ENCODE results near the gene LIX1L.

LIX1L gene

DNA sequence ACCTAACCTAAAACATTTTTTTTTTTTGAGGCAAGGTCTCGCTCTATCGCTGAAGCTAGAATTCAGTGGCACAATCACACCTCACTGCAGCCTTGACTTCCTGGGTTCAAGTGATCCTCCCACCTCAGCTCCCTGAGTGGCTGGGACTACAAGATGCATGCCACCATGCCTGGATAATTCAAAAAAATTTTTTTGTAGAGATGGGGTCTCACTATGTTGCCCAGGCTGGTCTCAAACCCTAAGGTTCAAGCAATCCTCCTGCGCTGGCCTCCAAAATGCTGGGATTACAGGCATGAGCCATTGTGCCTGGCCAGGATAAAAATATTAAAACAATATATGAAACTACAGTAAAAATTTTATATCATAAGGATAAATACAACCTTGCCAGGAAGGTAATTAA, 4.9 kb downstream of the LIX1L start:
- Histone ChIP-seq H3F3A (ENCODE audit: insufficient read depth, low read length) (peaks cover 9% of the 10 kb centered on the region; the same call in 1 of the 2 replicates), H3K27ac (ENCODE audit: low read length) (no peak overlapping the region), H3K4me3 (ENCODE audit: low read length) (no peak overlapping the region), H3K79me2 (ENCODE audit: low read length) (no peaks in the 10 kb centered on the region), H3K9ac (ENCODE audit: low read length) (no peak overlapping the region), H3K36me3 (replicated peaks; ENCODE audit: insufficient read depth, low read length) (no peaks in the 10 kb centered on the region), H2AFZ (ENCODE audit: low read length) (no peak overlapping the region), H4K20me1 (ENCODE audit: insufficient read depth, low read length) (no peaks in the 10 kb centered on the region), H3K9me2 (replicated peaks; ENCODE audit: insufficient read depth, low read length) (no peaks in the 10 kb centered on the region), H3K4me2 (ENCODE audit: low read depth, low read length) (no peak overlapping the region), H3K27me3 (replicated peaks; ENCODE audit: insufficient read depth, low read length) (peaks cover 11% of the 10 kb centered on the region), H3K4me1 (ENCODE audit: low read length) (peaks cover 10% of the 10 kb centered on the region), H3K9me3 (replicated peaks; ENCODE audit: insufficient read depth, low read length) (no peaks in the 10 kb centered on the region)
- DNase-seq, result no peak
- TF ChIP-seq, protein P1, sequence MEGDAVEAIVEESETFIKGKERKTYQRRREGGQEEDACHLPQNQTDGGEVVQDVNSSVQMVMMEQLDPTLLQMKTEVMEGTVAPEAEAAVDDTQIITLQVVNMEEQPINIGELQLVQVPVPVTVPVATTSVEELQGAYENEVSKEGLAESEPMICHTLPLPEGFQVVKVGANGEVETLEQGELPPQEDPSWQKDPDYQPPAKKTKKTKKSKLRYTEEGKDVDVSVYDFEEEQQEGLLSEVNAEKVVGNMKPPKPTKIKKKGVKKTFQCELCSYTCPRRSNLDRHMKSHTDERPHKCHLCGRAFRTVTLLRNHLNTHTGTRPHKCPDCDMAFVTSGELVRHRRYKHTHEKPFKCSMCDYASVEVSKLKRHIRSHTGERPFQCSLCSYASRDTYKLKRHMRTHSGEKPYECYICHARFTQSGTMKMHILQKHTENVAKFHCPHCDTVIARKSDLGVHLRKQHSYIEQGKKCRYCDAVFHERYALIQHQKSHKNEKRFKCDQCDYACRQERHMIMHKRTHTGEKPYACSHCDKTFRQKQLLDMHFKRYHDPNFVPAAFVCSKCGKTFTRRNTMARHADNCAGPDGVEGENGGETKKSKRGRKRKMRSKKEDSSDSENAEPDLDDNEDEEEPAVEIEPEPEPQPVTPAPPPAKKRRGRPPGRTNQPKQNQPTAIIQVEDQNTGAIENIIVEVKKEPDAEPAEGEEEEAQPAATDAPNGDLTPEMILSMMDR (IDR thresholded peaks at IDR 0.05; ENCODE audit: low read length), result no peak
- TF ChIP-seq EZH2phosphoT487 (IDR thresholded peaks at IDR 0.05; ENCODE audit: low read length) (no peak), EZH2 (optimal IDR thresholded peaks at IDR 0.05; ENCODE audit: low read depth, low read length) (no peak)

DNA sequence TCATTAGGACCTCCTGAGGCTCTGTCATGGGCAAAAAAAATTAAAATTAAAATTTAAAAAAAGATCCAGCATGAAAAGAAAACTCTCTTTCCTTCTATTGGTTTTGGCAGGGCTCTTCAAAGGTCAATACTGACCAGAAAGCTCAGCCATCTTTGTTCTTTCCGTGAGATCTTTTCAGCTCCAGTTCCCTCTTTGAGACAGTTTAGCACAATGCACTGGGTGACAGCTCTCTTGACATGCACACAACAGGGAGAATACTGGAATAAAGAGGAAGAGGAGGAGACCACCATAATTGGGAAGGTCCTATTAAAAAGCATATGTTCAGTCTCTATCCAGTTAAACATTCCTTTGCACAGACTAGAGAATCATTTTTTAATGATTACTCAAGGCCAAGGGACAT, 6.3 kb downstream of the LIX1L start:
- no peak overlapping the region for H3K9ac ChIP-seq (ENCODE audit: low read length)
- no peaks in the 10 kb centered on the region for H3K79me2 ChIP-seq (ENCODE audit: low read length)
- TF ChIP-seq EZH2 (optimal IDR thresholded peaks at IDR 0.05; ENCODE audit: low read depth, low read length) (no peak), EZH2phosphoT487 (IDR thresholded peaks at IDR 0.05; ENCODE audit: low read length) (no peak)
- TF ChIP-seq, protein P1 (IDR thresholded peaks at IDR 0.05; ENCODE audit: low read length), result no peak
- no peak overlapping the region for H3K27ac ChIP-seq (ENCODE audit: low read length)
- peaks cover under 1% of the 10 kb centered on the region; the same call in 1 of the 2 replicates for H3K4me1 ChIP-seq (ENCODE audit: low read length)
- no peaks in the 10 kb centered on the region for H3K9me2 ChIP-seq (replicated peaks; ENCODE audit: insufficient read depth, low read length)
- DNase-seq, result no peak
- H3K27me3 ChIP-seq (replicated peaks; ENCODE audit: insufficient read depth, low read length), result peaks cover 2% of the 10 kb centered on the region
- H3K4me2 ChIP-seq (ENCODE audit: low read depth, low read length), result no peak overlapping the region
- H2AFZ ChIP-seq (ENCODE audit: low read length), result no peak overlapping the region
- H3K9me3 ChIP-seq (replicated peaks; ENCODE audit: insufficient read depth, low read length), result no peaks in the 10 kb centered on the region
- no peaks in the 10 kb centered on the region for H4K20me1 ChIP-seq (ENCODE audit: insufficient read depth, low read length)
- H3F3A ChIP-seq (ENCODE audit: insufficient read depth, low read length), result peaks cover under 1% of the 10 kb centered on the region; the same call in 1 of the 2 replicates
- H3K4me3 ChIP-seq (ENCODE audit: low read length), result no peak overlapping the region
- no peaks in the 10 kb centered on the region for H3K36me3 ChIP-seq (replicated peaks; ENCODE audit: insufficient read depth, low read length)

DNA sequence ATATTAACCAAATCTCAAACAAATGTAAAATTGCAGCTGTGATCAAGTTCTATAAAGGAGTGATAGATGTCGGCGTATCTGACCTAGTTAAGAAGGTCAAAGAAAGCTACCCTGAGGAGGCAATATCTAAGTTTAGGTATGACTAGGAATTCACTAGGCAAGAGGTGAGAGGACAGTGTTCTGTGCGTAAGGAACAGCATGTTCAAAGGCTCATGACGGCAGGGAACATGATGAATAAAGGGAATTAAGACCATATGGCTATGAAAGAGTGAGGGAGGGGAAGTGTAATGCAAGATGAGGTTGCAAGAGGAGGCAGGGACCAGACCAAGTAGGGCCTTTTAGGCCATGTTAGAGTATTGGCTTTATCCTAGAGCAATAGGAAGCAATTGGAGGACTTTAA, 8.6 kb downstream of the LIX1L start:
- H3K4me1 ChIP-seq (ENCODE audit: low read length), result no peaks in the 10 kb centered on the region
- H3K36me3 ChIP-seq (replicated peaks; ENCODE audit: insufficient read depth, low read length), result no peaks in the 10 kb centered on the region
- no peaks in the 10 kb centered on the region for H3F3A ChIP-seq (ENCODE audit: insufficient read depth, low read length)
- H3K27me3 ChIP-seq (replicated peaks; ENCODE audit: insufficient read depth, low read length), result no peaks in the 10 kb centered on the region
- H3K27ac ChIP-seq (ENCODE audit: low read length), result no peak overlapping the region
- DNase-seq, result no peak
- H3K9me2 ChIP-seq (replicated peaks; ENCODE audit: insufficient read depth, low read length), result no peaks in the 10 kb centered on the region
- no peak overlapping the region for H3K4me2 ChIP-seq (ENCODE audit: low read depth, low read length)
- no peaks in the 10 kb centered on the region for H4K20me1 ChIP-seq (ENCODE audit: insufficient read depth, low read length)
- no peaks in the 10 kb centered on the region for H3K9me3 ChIP-seq (replicated peaks; ENCODE audit: insufficient read depth, low read length)
- H3K9ac ChIP-seq (ENCODE audit: low read length), result no peak overlapping the region
- no peak overlapping the region for H2AFZ ChIP-seq (ENCODE audit: low read length)
- TF ChIP-seq, protein P1 (IDR thresholded peaks at IDR 0.05; ENCODE audit: low read length), result no peak
- TF ChIP-seq EZH2phosphoT487 (IDR thresholded peaks at IDR 0.05; ENCODE audit: low read length), result no peak
- TF ChIP-seq EZH2 (optimal IDR thresholded peaks at IDR 0.05; ENCODE audit: low read depth, low read length), result no peak
- H3K79me2 ChIP-seq (ENCODE audit: low read length), result no peaks in the 10 kb centered on the region
- H3K4me3 ChIP-seq (ENCODE audit: low read length), result no peak overlapping the region

Measured in MM.1S (cell line).